ENCODE data around the gene ERVFRD-1. TPM values are rescaled to one million over a fixed set of nuclear protein-coding genes. Genes with fewer than 3 reads are reported as not detected.
A peak's percentile ranks its signal among the peaks of the same experiment; 100 is the strongest.
"Not testable (repeated sequence)": the region's sequence is repeated elsewhere in the genome, so short reads cannot be mapped to it uniquely, and the experiment has no call there.

ERVFRD-1 gene
- total and polyA plus RNA-seq, 2 donors (not counting 3 experiments of a cell fraction or from before 2014, with no cell fraction given) = not detected

- CTCF ChIA-PET = interaction anchor here (0.8 to 1.3 kb wide), 2 partner anchors 27 to 376 kb away, joined by 3 to 4 read pairs; partner anchors contain the start of gene SMIM13
- Histone ChIP-seq H3K79me2 (ENCODE audit: control insufficient read depth, insufficient read depth, low read length) (peaks cover 55% of the 10 kb centered on the region), H3K9ac (replicated peaks; ENCODE audit: extremely low read depth, insufficient read depth, low read length) (no peak overlapping the region), H3K36me3 (ENCODE audit: control insufficient read depth in 2 of 2, extremely low read depth in 1 of 2, insufficient read depth in 2 of 2, low read length in 2 of 2) (no peaks in the 10 kb centered on the region), H3K4me3 (replicated peaks in 1 of 3; ENCODE audit: insufficient read depth in 1 of 3, low read depth in 1 of 3, low read length in 3 of 3) (no peak overlapping the region), H3K9me1 (replicated peaks; ENCODE audit: control insufficient read depth, extremely low read depth, insufficient read depth, low read length) (no peaks in the 10 kb centered on the region), H3K9me3 (replicated peaks; ENCODE audit: control insufficient read depth, insufficient read depth, low read length) (no peaks in the 10 kb centered on the region), H4K20me1 (replicated peaks; ENCODE audit: control insufficient read depth, extremely low read depth, insufficient read depth, low read length) (no peaks in the 10 kb centered on the region), H3K4me2 (ENCODE audit: insufficient read depth, low read length) (no peak overlapping the region), H2AFZ (ENCODE audit: low read depth, low read length) (no peak overlapping the region), H3K27ac (ENCODE audit: insufficient read depth, low read depth, low read length) (no peak overlapping the region), H3K27me3 (ENCODE audit: control insufficient read depth in 2 of 2, insufficient read depth in 2 of 2, low read length in 2 of 2) (no peaks in the 10 kb centered on the region), H3K4me1 (ENCODE audit: control insufficient read depth, extremely low read depth, insufficient read depth, low read length) (peaks cover 12% of the 10 kb centered on the region)
- peak; percentile 74 for FAIRE-seq
- POLR2A ChIA-PET = no interaction called here
- no TSS peak for BruUV-seq (replicated peaks)
- DNase-seq (ENCODE audit: low read depth, low spot score) = peak; percentile 65
- dilution Hi-C loops (cut with MboI; ENCODE audit: extremely low pct_ligation_motif_present, low sequenced_read_pairs) = no loop called here
- TF ChIP-seq EZH2 (IDR thresholded peaks at IDR 0.05; ENCODE audit: borderline replicate concordance, low read depth, low read length, severe bottlenecking) (no peak), POLR2AphosphoS5 (IDR thresholded peaks at IDR 0.05; ENCODE audit: insufficient read depth, low read depth, low read length) (peak; percentile 26), JUN (IDR thresholded peaks at IDR 0.05; ENCODE audit: borderline replicate concordance, insufficient read depth, insufficient read length, low read depth) (peak; percentile 41), MYC (IDR thresholded peaks at IDR 0.05; ENCODE audit: low read depth, low read length) (no peak), MAX (IDR thresholded peaks at IDR 0.05; ENCODE audit: insufficient read depth, insufficient read length) (no peak), FOS (IDR thresholded peaks at IDR 0.05; ENCODE audit: borderline replicate concordance, insufficient read depth, low read length) (peak; percentile 48)
- intact Hi-C loops (cut with micrococcal nuclease) = no loop called here
Observed at GRCh38 chr6:11120271-11121005, 8.9 kb upstream of the ERVFRD-1 start.

- dilution Hi-C loops (cut with MboI; ENCODE audit: extremely low pct_ligation_motif_present, low sequenced_read_pairs); H3K36me3 ChIP-seq (ENCODE audit: control insufficient read depth in 2 of 2, extremely low read depth in 1 of 2, insufficient read depth in 2 of 2, low read length in 2 of 2); intact Hi-C loops (cut with micrococcal nuclease); H3K9me1 ChIP-seq (replicated peaks; ENCODE audit: control insufficient read depth, extremely low read depth, insufficient read depth, low read length); H3K27ac ChIP-seq (ENCODE audit: insufficient read depth, low read depth, low read length); H3K9me3 ChIP-seq (replicated peaks; ENCODE audit: control insufficient read depth, insufficient read depth, low read length); DNase-seq (ENCODE audit: low read depth, low spot score); H2AFZ ChIP-seq (ENCODE audit: low read depth, low read length); H3K4me3 ChIP-seq (replicated peaks in 1 of 3; ENCODE audit: insufficient read depth in 1 of 3, low read depth in 1 of 3, low read length in 3 of 3); BruUV-seq (replicated peaks); H3K27me3 ChIP-seq (ENCODE audit: control insufficient read depth in 2 of 2, insufficient read depth in 2 of 2, low read length in 2 of 2); FAIRE-seq; POLR2A ChIA-PET; H3K9ac ChIP-seq (replicated peaks; ENCODE audit: extremely low read depth, insufficient read depth, low read length); H3K4me2 ChIP-seq (ENCODE audit: insufficient read depth, low read length); H4K20me1 ChIP-seq (replicated peaks; ENCODE audit: control insufficient read depth, extremely low read depth, insufficient read depth, low read length): not testable (repeated sequence)
- peaks cover 47% of the 10 kb centered on the region for H3K79me2 ChIP-seq (ENCODE audit: control insufficient read depth, insufficient read depth, low read length)
- CTCF ChIA-PET = interaction anchor here (0.6 to 1.8 kb wide), 3 partner anchors 9 to 239 kb away, joined by 3 to 6 read pairs (median 5); no protein-coding TSS in a partner anchor
- H3K4me1 ChIP-seq (ENCODE audit: control insufficient read depth, extremely low read depth, insufficient read depth, low read length) = peaks cover 24% of the 10 kb centered on the region
Observed at GRCh38 chr6:11115808-11116536, 4.4 kb upstream of the ERVFRD-1 start.
